Measurements from ENCODE around the gene XXYLT1.
"Not testable (repeated sequence)": the region's sequence is repeated elsewhere in the genome, so short reads cannot be mapped to it uniquely, and the experiment has no call there.

XXYLT1 gene

DNA sequence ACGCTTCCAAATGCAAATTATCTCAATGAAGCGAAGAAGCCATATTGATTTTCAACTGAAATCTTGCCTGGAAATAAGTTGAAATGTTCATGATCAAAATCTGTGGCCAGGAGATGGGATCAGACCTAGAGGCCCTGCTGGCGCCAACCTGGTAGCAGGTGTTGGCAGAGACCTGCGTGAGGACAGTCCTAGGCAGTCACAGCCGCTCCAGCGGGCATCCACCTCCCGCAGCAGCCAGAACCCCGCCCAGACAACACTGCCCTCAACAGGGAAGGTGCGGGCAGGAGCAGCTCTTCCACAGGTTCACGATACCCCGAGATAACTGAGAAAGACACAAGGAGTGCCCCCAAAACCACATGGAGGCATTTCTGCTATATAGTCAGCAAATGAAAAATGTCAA, 145.3 kb downstream of the XXYLT1 start:
- DNase-seq, result no peak

DNA sequence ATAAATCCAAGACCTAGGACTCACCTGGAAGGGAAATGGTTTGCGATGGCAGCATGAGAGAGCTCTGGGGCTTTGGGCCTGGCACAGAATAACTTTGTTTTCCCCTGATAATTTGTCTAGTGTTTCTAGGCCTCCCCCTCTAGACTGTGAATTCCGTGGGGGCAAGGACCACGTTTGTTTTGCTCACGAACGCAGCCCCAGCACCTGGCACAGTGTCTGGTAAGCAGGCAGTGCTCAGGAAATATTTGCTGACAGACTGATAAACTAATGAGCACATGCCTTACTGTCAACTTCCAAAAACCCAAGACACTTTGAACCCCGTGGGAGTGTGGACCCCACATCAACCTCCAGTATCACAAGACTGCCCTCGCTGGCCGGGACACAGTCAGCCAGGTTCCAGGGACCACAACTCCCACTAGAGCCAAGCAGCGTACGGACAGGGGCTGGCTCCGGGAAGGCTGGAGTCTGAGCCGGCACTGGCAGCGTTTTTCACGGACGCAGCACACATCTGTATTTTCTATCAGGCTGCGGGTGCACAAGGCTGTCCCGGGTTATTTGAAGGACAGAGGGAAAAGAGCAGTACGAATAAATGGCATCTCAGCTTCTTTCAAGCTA, 146.5 kb downstream of the XXYLT1 start:
- DNase-seq, result no peak

DNA sequence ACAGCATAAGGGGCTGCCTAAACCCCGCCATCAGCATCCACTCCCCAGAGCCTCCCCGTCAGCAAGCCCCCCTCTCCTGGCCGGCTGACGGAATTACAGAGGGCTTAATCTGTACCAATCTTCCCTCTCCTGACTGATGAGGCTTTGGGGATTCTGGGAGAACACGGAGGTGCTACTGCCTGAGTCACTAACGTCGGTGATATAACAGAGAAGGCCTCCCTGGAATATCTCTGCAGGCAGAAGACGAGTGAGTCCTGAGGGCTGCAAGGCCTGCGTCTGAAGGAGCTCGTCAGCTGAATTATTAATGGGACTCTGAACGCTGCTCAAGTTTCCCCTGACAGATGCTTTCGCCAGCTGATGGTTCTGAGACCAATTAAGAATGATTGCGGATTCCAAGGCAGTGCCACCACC, 147.7 kb downstream of the XXYLT1 start:
- DNase-seq, result no peak

DNA sequence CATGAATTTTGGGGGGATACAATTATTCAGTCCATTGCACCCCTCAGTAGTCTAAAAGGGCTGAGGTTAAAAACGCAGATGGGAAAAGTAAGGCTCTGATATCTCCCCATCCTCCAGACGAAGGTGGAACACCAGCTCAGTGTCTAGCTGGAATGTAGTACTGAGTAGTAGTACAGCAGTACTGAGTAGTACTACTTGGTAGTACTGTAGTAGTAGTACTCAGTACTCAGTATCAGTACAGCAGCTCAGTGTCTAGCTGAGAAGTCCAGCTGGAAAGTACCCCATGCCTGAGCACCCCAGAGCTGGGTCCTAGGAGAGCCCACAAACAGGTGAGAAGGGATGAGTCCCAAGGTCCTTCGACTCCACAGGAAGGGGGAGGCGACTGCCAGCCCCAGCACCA, 148.7 kb downstream of the XXYLT1 start:
- no peak for DNase-seq

DNA sequence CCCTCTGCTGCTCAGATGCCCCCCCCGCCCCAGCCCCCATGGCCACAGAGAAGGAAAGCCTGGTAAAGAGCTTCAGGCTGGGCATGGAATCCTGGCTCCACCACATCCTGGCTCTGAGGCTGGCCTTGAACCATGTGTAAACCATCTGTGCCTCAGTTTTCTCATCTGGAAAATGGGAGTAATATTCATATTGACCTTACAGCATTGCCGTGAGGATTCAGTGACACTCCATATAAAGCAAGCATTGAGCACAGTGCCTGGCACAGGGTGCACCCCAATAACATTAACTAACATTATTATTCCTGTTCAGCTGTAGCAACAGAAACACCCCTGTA, 150.7 kb downstream of the XXYLT1 start:
- no peak for DNase-seq

DNA sequence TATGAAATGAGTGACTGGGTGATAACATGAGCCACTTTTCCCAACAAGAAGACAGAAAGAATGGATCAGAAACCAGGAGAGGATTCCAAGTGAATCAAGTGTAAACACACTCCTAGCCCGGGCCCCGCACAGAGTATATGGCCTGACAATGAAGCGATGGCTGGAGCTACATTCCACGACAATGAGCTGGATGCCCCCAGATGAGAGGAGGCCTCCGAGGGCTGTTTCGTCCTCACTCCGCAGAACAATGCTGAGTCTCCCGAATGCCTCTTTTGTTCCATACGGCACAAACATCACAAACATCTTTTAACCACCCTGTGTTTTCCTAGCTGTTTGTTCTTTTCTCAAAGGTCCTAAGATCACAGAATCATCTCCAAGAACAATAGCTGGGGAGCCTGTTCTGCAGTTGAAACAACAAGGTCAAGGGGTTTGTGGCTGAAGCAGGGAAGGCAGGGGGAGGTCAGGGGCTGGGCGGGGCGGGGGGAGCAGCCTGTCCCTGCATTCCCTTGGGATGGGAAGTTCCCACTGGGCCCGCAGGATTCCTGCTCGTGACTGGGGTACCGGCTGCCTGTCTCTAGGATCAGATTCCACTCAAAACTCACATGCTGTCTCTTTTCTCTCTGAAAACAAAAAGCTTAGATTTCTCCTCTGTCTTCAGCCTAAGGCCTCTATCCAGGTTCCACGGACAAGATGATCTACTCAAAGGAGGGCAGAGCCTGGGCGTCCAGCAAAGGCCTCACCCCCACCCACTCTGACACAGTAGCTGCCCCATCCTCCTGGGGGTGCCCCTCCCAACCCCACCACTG, 151.3 kb downstream of the XXYLT1 start:
- DNase-seq, result no peak

DNA sequence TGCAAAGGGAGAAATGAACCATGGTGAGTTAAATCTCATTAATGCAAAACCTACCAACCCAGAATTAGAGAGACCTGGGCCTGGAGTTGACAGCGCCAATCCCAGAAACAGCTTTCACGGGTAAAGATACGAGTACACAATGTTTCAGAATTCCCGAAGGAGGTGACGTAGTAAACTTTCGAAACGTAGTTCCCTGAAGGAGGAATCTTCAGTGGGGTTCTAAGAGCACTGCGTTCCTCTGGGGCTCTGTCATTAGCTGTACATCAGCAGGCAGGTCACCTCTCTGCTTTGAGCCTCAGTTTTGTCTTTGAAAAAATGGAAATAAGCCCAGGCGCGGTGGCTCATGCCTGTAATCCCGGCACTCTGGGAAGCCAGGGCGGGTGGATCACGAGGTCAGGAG, 152.3 kb downstream of the XXYLT1 start:
- DNase-seq, result no peak

DNA sequence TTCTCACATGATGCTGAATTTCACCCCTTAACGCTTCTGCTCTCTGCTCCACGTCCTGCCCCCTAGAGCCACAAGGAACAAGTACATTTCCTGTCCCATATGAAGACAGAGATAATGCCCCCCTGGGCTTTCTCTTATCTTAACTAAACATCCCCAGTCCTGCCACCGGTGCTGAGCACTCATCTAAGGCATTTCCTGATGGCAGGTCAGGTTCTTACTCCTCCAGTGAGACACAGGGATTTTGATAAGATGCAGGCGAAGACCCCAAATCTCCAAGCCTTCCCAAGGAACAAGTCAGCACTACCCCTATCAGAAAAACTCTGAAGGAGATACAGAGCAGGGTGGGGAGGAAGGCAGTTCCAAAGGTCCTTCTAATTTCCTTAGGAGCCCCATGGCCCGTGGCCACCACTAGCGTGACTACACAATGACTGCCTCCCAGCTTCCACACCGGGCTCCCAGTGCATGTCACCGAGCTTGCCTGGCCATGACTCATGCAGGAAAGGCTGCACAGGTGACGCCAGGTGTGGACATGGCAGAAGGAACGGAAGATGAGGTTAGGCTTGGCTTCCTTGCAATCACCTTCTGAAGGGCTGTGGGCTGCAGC, 152.9 kb downstream of the XXYLT1 start:
- no peak for DNase-seq

DNA sequence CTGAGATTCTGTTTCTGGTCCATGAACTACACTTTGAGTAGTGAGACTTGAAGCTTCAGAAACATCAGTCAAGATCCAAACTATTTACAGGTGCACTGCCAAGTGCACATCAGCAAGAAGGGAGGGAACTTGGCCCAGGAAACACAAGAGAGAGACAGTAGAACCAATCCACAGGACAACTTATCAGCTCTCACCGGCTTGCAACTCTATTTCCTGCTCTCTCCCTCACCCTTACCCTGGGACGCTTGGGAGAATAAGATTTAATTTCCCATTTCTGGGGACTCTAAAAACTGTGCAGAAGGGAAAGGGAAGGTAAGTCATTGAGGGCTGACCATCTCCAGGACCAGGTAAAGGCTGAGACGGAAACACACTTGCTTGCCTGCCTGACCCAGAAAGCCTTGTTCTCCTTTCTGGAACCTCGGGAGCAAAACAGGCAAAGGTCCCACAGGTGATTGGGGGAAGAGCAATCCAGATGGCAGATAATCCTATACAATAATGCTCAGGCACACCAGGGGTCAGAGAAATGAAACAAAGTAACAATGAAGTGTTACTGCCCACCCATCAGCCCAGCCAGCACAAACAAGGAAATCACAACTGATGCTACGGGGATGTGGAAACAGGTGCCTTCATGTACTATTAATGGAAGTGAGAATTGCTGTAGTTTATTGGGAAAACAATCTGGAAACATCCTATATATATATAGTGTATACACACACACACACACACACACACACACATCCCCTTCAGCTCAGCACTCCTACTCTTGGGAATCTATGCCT, 154.4 kb downstream of the XXYLT1 start:
- no peak for DNase-seq

DNA sequence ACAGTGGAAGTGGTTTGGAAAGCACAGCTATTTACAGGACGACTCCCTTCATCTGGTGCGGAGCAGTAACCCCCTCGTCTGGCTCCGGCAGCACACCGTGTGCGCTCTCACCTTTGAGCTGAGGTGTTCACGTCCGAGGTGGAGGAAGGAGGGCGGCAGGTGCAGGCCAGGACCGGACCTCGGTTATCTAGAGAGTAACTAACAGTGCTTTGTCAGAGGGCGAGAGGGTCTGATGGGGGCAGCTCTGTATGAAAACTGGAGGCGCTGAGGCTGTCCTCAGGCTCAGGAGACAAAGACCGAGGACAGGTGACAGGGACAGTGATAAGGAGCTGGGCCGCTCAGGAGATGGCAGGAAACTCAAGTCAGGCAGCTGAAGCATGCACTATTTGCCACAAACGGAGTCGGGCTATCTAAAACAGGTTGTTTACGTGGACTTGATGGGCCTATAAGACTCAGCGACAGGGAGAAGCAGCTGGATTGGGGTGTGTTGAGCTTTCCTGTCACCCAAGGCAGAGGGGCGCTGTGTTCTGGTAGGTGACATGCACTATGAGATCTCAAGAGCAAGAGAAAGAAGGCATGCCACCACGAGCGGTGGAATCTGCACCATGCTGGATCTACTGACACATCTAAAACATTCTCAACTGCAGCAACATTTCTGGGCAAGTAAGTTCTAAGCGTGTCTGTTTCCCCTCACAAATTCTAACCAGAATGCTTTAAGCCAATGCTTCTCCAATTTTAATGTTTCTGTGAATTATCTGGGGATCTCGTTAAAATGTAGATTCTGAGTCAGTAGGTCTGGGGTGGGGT, 155.2 kb downstream of the XXYLT1 start:
- DNase-seq, result no peak

DNA sequence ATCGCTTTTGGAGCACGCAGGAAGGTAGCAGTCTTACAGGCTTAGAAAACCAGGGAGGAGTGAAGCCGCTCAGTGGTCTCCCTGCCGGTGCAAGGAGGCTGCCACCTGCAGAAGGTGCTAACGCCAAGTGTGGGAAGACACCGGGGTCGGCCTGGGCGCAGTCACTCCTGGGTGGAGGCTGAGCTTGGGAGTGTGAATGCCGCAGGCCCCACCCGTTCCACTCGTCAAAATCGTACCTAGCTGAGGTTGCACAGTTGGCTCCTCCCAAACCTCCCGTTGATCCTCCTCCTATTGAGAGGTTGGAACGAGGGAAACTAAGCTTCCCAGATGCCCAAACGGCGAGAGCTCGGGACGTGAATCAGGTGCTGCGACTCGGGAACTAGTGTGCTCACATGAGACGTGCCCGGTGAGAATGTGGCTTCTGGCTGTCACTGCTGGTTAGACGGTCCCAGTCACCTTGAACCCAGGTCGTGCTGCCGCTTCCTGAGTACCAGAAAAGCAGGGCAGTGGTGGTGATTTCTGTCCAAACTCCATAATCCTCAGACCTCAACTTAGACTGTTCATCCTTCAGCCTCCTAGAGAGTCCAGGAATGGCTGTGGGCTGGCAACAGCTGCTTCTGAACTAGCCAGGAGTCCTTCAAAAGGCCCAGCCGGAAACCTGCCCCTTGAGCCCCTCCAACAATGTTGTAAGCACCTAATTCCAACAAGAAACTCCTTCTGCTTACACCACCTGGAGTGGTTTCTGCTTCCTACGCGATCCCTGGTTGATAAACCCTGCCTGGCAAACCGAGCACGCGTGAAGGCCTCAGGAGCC, 156.0 kb downstream of the XXYLT1 start:
- no peak for DNase-seq

DNA sequence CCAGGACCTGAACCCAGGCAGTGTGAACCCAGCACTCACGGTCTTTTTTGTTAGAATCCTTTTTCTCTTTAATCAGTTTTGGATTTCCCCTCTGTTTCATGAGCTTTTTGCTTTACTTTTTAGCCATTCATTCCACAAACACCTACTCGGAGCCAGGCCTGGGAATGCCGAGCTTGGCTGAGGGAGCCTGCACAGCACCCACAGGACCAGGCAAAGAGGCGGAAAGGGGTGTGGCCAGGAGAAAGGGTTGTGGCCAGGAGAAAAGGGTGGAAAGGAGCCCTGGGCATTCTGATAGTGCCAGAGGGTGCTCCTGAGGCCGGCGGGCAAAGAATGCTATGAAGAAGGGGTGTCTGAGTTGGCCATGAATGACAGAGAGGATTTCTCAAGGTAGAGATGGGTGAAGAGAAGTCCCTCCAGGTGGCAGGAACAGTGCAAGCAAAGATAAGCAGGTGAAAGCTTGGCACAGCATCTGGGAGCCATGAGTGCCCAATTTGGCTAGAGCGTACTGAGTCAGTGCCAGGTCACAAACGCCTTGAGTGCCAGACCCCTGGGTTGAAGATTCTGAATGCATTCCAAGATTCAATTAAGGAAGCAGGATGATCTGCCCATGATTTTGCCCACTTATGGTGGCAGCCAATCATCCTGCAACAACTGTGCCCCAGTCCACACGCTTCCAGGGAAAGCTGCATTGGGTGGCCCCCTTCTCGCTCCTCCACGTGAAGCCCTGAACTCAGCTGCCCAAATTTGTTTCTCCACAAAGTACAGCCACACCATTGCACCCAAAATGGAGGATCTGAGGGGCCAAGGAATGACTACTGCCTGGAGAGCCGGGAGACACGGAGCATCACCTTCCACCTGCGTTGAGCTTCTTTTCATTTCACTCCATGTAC, 157.2 kb downstream of the XXYLT1 start:
- no peak for DNase-seq

DNA sequence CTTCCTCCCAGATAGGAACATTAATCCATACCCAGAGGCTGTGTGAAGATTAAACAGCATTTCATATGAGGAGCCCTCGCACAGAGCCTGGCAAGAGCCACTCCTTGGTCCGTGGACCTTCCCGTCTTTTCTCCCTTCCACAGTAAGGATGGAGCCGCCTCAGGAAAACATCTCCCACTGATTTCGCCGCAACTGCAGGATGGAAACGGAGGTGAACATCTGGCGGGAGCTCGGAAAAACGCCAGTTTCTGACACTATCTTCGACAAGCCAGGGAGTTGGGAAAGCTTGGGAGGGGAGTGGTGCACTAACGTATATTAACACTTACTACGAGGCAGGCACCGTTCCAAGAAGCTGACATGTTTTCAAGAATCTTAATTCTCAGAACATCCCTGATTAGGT, 157.9 kb downstream of the XXYLT1 start:
- no peak for DNase-seq

DNA sequence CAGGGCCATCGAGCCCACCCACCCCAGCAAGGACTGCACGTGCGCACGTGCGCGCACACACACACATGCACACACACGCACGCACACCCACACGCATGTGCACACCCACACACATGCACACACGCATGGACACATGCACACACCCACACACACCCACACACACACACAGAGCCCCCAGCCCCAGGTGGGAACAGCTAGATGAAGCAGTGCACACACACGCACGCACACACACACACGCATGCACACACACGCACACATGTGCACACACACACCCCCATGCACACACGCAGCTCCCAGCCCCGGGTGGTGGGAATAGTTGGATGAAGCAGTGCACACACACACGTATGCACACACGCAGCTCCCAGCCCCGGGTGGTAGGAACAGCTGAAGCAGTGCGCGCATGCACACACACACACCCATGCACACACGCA, 158.6 kb downstream of the XXYLT1 start:
- no peak for DNase-seq

DNA sequence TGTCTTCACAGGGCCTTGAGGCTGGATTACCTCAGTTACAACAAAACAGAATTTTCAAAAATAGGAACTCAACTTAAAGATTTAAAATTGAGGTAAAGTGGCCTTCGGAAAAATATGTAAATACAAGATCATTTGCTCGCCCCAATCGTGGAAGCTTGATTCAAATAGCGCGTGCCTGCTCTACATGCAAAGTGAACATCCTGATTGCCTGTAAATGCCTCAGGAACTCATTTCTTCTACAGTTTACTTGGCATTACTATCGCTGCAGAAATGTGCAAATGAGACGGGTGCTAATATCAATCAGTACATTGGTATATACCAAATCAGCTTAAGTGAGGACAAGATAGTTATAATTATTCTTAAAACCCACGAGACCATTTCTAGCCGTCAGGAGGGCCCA, 159.2 kb downstream of the XXYLT1 start:
- DNase-seq, result no peak

DNA sequence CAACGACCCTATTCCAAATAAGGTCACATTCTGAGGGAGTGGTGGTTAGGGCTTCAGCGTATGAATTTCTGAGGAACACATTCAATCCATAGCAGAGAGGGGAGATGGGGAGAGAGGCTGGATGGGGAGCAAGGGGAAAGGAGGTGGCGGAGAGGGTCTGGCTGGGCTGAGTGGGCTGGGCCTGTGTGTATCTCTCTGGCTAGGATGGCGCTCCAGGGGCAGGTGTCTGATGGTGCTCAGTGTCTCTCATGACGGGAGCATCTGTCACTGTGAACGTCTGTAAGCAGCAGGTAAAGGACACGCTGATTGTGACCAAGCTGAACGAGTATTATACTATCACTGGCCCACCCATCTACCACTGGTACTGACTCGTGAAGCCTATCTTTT, 159.6 kb downstream of the XXYLT1 start:
- no peak for DNase-seq

DNA sequence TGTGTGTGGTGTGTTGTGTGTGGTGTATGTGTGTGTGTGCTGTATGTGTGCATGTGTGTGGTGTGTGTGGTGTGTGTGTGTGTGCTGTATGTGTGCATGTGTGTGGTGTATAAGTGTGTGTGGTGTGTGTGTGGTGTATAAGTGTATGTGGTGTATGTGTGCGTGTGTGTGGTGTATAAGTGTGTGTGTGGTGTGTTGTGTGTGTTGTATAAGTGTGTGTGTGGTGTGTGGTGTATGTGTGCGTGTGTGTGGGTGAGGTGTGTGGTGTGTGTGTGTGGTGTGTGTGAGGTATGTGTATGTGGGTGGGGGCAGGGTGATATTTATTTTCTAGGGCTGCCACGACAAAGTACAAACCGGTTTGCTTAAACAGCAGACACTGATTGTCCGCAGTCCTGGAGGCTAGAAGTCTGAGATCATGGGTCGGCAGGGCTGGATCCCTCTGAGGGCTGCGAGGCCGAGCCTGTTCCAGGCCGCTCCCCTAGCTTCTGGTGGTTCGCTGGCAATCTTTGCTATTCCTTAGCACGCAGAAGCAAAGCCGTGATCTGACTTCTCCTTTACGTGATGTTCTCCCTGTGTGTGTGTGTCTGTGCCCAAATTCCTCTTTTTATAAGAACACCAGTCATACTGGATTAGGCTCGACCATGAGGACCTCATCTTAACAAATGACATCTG, 160.2 kb downstream of the XXYLT1 start:
- no peak for DNase-seq

DNA sequence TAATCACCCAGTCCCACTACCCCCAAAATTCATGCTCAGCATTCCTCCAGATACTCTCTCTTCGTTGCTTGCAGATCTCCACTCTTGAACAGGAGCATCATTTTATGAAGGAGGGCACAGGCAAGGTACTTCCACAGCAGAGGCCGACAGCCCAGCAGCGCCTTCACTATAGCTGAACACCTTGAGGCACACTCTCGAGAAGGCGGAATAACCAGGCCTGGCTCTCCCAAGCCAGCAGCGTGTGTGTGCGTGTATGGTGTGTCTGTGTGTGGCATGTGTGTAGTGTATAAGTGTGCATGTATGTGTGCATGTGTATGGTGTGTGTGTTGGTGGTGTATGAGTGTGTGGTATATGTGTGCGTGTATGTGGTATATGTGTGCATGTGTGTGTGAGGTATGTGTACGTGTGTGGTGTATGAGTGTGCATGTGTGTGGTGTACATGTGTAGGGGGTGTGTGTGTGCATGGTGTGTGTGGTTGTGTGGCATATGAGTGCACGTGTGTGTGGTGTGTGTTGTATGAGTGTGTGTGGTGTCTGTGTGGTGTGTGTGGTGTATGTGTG, 161.8 kb downstream of the XXYLT1 start:
- no peak for DNase-seq

DNA sequence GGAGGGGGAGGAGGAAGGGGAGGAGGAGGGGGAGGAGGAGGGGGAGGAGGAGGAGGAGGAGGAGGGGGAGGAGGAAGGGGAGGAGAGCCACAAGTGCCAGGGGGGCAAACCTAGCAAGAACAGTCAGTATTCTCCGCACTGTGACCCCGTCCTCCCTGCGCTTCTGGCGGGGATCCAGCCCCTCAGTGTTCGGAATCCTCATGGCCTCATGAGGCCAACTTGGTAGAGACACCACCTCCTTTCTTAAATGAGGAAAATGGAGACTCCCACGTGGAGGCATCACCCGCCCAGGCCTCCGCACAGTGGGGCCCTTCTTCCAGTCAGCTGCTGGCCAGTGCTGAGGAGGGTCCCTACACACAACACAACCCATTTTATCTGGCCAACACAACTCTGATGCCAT, 163.4 kb downstream of the XXYLT1 start:
- DNase-seq, result no peak

DNA sequence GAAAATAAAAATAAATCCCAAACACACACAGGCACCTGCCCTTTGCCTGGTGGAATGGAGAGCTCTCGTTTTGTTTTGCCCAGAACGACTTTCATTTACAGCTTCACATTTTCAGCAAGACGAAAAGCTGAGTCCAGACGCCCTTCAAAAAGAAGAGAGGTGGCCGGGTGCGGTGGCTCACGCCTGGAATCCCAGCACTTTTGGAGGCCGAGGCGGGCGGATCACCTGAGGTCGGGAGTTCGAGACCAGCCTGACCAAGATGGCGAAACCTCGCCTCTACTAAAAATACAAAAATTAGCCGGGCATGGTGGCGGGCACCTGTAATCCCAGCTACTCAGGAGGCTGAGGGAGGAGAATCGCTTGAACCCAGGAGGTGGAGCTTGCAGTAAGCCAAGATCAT, 163.9 kb downstream of the XXYLT1 start:
- DNase-seq, result not testable (repeated sequence)

All from NCI-H1092 treated with DMSO at 0.1 percent for 48 hours (cell line).